IMR-90 (cell line): ENCODE results near the gene ITSN1. TPM values are rescaled to one million over a fixed set of nuclear protein-coding genes. Genes with fewer than 3 reads are reported as not detected.

Source experiments
- ATAC-seq: fragments of 200-7000 bp; cut with Tn5 transposase; 2 replicates; pipeline ENCODE4 v1.9.1; 2020; ENCODE audit warnings: low read depth, mild to moderate bottlenecking, moderate library complexity
- BruUV-seq: library from RNA; stranded (reverse); fragments of 400-500 nt; replicated peaks from 2 replicates; lab custom pipeline; 2021; lab: Mats Ljungman, UMichigan
- CTCF ChIA-PET: fragments of 300-600 bp; formaldehyde crosslinking; extraction: SDS; loops from one replicate; lab custom pipeline; 2021; ENCODE audit warnings: antibody characterized with exemption; lab: Yijun Ruan, JAX
- POLR2A ChIA-PET: fragments of 300-600 bp; sonication (Branson Sonifier 250); formaldehyde crosslinking; loops from one replicate; lab custom pipeline; 2022; ENCODE audit warnings: antibody characterized with exemption; ENCODE audit not compliant: unreplicated experiment; lab: Charles Lee
- DNase-seq: peaks from one replicate; pipeline ENCODE4 v3.0.0; 2013
- H2AFZ ChIP-seq: replicated peaks from 2 replicates; pipeline ENCODE3; 2013; ENCODE audit warnings: low read length, mild to moderate bottlenecking; ENCODE audit not compliant: poor library complexity
- H2AK5ac ChIP-seq: 2 replicates; pipeline ENCODE4 v1.6.1; 2013; ENCODE audit warnings: low read depth, low read length, inconsistent platforms
- H2AK9ac ChIP-seq: replicated peaks from 2 replicates; pipeline ENCODE3; 2013; ENCODE audit warnings: mild to moderate bottlenecking, low read depth, low read length, moderate library complexity; ENCODE audit not compliant: poor library complexity
- H2BK120ac ChIP-seq: 2 replicates; pipeline ENCODE4 v1.6.1; 2013; ENCODE audit warnings: low read depth, low read length, inconsistent platforms
- H2BK15ac ChIP-seq: 3 replicates; pipeline ENCODE4 v1.6.1; 2013; ENCODE audit warnings: low read depth, low read length, inconsistent platforms
- H2BK20ac ChIP-seq: 2 replicates; pipeline ENCODE4 v1.6.1; 2013; ENCODE audit warnings: low read depth, mild to moderate bottlenecking, inconsistent platforms, low read length, moderate library complexity
- H2BK5ac ChIP-seq: 2 replicates; pipeline ENCODE4 v1.6.1; 2013; ENCODE audit warnings: mild to moderate bottlenecking, low read depth, low read length, inconsistent platforms; ENCODE audit not compliant: poor library complexity, severe bottlenecking
- H3K14ac ChIP-seq: replicated peaks from 2 replicates; pipeline ENCODE4 v1.6.1; 2013; ENCODE audit warnings: low read depth, low read length, inconsistent platforms
- H3K18ac ChIP-seq: 2 replicates; pipeline ENCODE4 v1.6.1; 2013; ENCODE audit warnings: low read depth, low read length, control low read depth
- H3K23ac ChIP-seq: 2 replicates; pipeline ENCODE4 v1.6.1; 2013; ENCODE audit warnings: low read depth, low read length, inconsistent platforms
- H3K27ac ChIP-seq: 2 replicates; pipeline ENCODE4 v1.5.1; 2013; ENCODE audit warnings: mild to moderate bottlenecking, control low read depth, low read length; ENCODE audit not compliant: insufficient read depth
- H3K27me3 ChIP-seq: 2 replicates; pipeline ENCODE4 v1.6.1; 2013; ENCODE audit warnings: low read length; ENCODE audit not compliant: control insufficient read depth, insufficient read depth
- H3K36me3 ChIP-seq: 2 replicates; pipeline ENCODE4 v1.6.1; 2013; ENCODE audit warnings: low read length, mixed read lengths; ENCODE audit not compliant: control insufficient read depth, insufficient read depth
- H3K4ac ChIP-seq: 2 replicates; pipeline ENCODE4 v1.6.1; 2013; ENCODE audit warnings: low read depth, low read length, inconsistent platforms
- H3K4me1 ChIP-seq: 2 replicates; pipeline ENCODE4 v1.6.1; 2013; ENCODE audit warnings: low read length, mixed read lengths; ENCODE audit not compliant: control insufficient read depth, insufficient read depth
- H3K4me2 ChIP-seq: 2 replicates; pipeline ENCODE4 v1.6.1; 2013; ENCODE audit warnings: low read depth, mild to moderate bottlenecking, control low read depth, low read length, moderate library complexity
- H3K4me3 ChIP-seq: 2 replicates; pipeline ENCODE4 v1.5.1; 2013; ENCODE audit warnings: low read depth, mild to moderate bottlenecking, control low read depth, low read length, moderate library complexity; ENCODE audit not compliant: insufficient read depth
- H3K56ac ChIP-seq: 2 replicates; pipeline ENCODE4 v1.6.1; 2013; ENCODE audit warnings: low read length, inconsistent platforms; ENCODE audit not compliant: insufficient read depth; ENCODE audit errors: extremely low read depth
- H3K79me1 ChIP-seq, 2 experiments: 2 replicates each; pipeline ENCODE4 v1.6.1; 2013; ENCODE audit warnings: low read length in 2 of 2, inconsistent platforms in 1 of 2, low read depth in 1 of 2
- H3K9ac ChIP-seq: 2 replicates; pipeline ENCODE4 v1.6.1; 2013; ENCODE audit warnings: low read depth, low read length, control low read depth
- H3K9me1 ChIP-seq: 2 replicates; pipeline ENCODE4 v1.6.1; 2013; ENCODE audit warnings: low read length, inconsistent platforms; ENCODE audit not compliant: insufficient read depth
- H3K9me3 ChIP-seq: 2 replicates; pipeline ENCODE4 v1.6.1; 2013; ENCODE audit warnings: low read length; ENCODE audit not compliant: control insufficient read depth, insufficient read depth
- H4K20me1 ChIP-seq: 2 replicates; pipeline ENCODE4 v1.6.1; 2013; ENCODE audit warnings: low read length, inconsistent platforms; ENCODE audit not compliant: insufficient read depth
- H4K5ac ChIP-seq: 2 replicates; pipeline ENCODE4 v1.6.1; 2013; ENCODE audit warnings: mild to moderate bottlenecking, low read depth, low read length, control low read depth
- H4K8ac ChIP-seq, 2 experiments: 2 replicates each; pipeline ENCODE4 v1.6.1; 2013; ENCODE audit warnings: low read depth in 2 of 2, low read length in 2 of 2, control low read depth in 1 of 2, inconsistent platforms in 1 of 2
- H4K91ac ChIP-seq: 2 replicates; pipeline ENCODE4 v1.6.1; 2013; ENCODE audit warnings: low read depth, low read length, inconsistent platforms; ENCODE audit not compliant: insufficient read depth
- CEBPB ChIP-seq: IDR thresholded peaks from 2 replicates; pipeline ENCODE4 v1.6.1; 2012; ENCODE audit warnings: low read depth, low read length, improper control_type of control experiment
- CHD1 ChIP-seq: IDR thresholded peaks from 2 replicates; pipeline ENCODE4 v1.6.1; 2012; ENCODE audit warnings: low read depth, low read length, improper control_type of control experiment
- NFE2L2 ChIP-seq: fragments of 150-350 bp; IDR thresholded peaks from 2 replicates; pipeline ENCODE4 v1.6.1; 2016; ENCODE audit warnings: low read depth, mild to moderate bottlenecking, low read length
- RAD21 ChIP-seq: IDR thresholded peaks from 2 replicates; pipeline ENCODE4 v1.6.1; 2012; ENCODE audit warnings: low read length, improper control_type of control experiment
- RCOR1 ChIP-seq: IDR thresholded peaks from 2 replicates; pipeline ENCODE4 v1.6.1; 2012; ENCODE audit warnings: mild to moderate bottlenecking, low read length, improper control_type of control experiment; ENCODE audit not compliant: insufficient replicate concordance
- RFX5 ChIP-seq: IDR thresholded peaks from 2 replicates; pipeline ENCODE4 v1.8.0; 2012; ENCODE audit warnings: low read depth, mild to moderate bottlenecking, low read length, moderate library complexity
- WGBS, 2 experiments: methylation state at CpG; one replicate each; pipeline versions ENCODE4 v1.1.5 to v1.1.7; 2013; ENCODE audit warnings: missing lambda C conversion rate in 2 of 2; ENCODE audit not compliant: insufficient read length in 1 of 2; ENCODE audit errors: extremely low coverage in 2 of 2; 5-methylcytosine and 5-hydroxymethylcytosine counted together
- dilution Hi-C: fragments of 300-500 bp; cut with HindIII; formaldehyde crosslinking; loops from one replicate; pipeline ENCODE4 v1.14.3; 2018; ENCODE audit warnings: low sequenced_read_pairs; ENCODE audit not compliant: unreplicated experiment
- in situ Hi-C: fragments of 300-500 bp; cut with MboI; formaldehyde crosslinking; loops from 3 replicates; pipeline ENCODE4 v1.14.3; 2019; ENCODE audit warnings: low sequenced_read_pairs, inconsistent platforms, mixed read lengths
- intact Hi-C: fragments of 100-400 bp; cut with micrococcal nuclease; formaldehyde crosslinking; loops from 2 replicates; pipeline ENCODE4 v1.10.0; 2022
- polyA plus RNA-seq, 3 experiments: library from polyadenylated mRNA; depleted of rRNA; stranded (reverse); fragments of >200 nt; gene quantifications; 2 replicates each; pipeline ENCODE4 v1.2.3, GENCODE V29; 2012; ENCODE audit warnings: low replicate concordance in 1 of 3
- total RNA-seq: library from RNA; depleted of rRNA; stranded (reverse); fragments of >200 nt; gene quantifications from 2 replicates; pipeline ENCODE4 v1.2.3, GENCODE V29; 2012

Gene ITSN1
- total and polyA plus RNA-seq, 2 of the 4 experiments (the other 2 are of a cell fraction) = 45.4 to 62.0 TPM

- no peak for TF ChIP-seq NFE2L2
These were observed 289.6 kb downstream of the ITSN1 start (continued) for GRCh38 chr21:33931799-33932390.

- no peaks in the 10 kb centered on the region for H3K79me1 ChIP-seq
- H3K9me1 ChIP-seq = peaks cover 4% of the 10 kb centered on the region; the same call in 1 of the 2 replicates
- H4K8ac ChIP-seq = peak overlapping the region in 1 of 2 experiments; percentile 87; a peak in 1 of 4 replicates
- no peak overlapping the region for H2BK20ac ChIP-seq
- no peak overlapping the region for H4K5ac ChIP-seq
- no peaks in the 10 kb centered on the region for H3K27me3 ChIP-seq
- no peak overlapping the region for H3K27ac ChIP-seq
- H3K9me3 ChIP-seq = no peaks in the 10 kb centered on the region
- no peak overlapping the region for H2BK15ac ChIP-seq
- ChIA-PET CTCF (no interaction called here), POLR2A (no interaction called here)
- in situ Hi-C loops (no loop called here), intact Hi-C loops (no loop called here), dilution Hi-C loops (no loop called here)
- ATAC-seq = no peak
- no peak overlapping the region for H3K56ac ChIP-seq
- no peak overlapping the region for H3K14ac ChIP-seq
- H3K23ac ChIP-seq = no peak overlapping the region
- H3K4me2 ChIP-seq = no peak overlapping the region
- no peaks in the 10 kb centered on the region for H4K20me1 ChIP-seq
- H3K36me3 ChIP-seq = no peaks in the 10 kb centered on the region
- BruUV-seq = no TSS peak
- no peak overlapping the region for H4K91ac ChIP-seq
- H3K4ac ChIP-seq = no peak overlapping the region
- DNase-seq = no peak
- H3K4me3 ChIP-seq = no peak overlapping the region
- H2BK5ac ChIP-seq = no peak overlapping the region
- no peak overlapping the region for H3K9ac ChIP-seq
- H2BK120ac ChIP-seq = no peak overlapping the region
- H2AK5ac ChIP-seq = no peak overlapping the region
- no peak overlapping the region for H2AK9ac ChIP-seq
- no CpG with 5 or more reads among the region's 5 CpGs for WGBS, 2 experiments
- TF ChIP-seq CEBPB = 0 out of 2 replicates have a peak, but pooled peaks have one; percentile 2
- no peak for TF ChIP-seq RFX5
- no peak for TF ChIP-seq RAD21
- no peak for TF ChIP-seq RCOR1
- TF ChIP-seq CHD1 = no peak
- H2AFZ ChIP-seq = no peak overlapping the region
- H3K18ac ChIP-seq = no peak overlapping the region
- H3K4me1 ChIP-seq = peaks cover 6% of the 10 kb centered on the region
These were observed 290.4 kb downstream of the ITSN1 start for GRCh38 chr21:33932731-33933130.
